Measurements from ENCODE around the gene PRKCE. TPM values are rescaled to one million over a fixed set of nuclear protein-coding genes. Genes with fewer than 3 reads are reported as not detected.

The PRKCE gene
- total RNA-seq, 1 experiment from 2014 or later = 14.8 TPM

- Histone ChIP-seq H3K79me2 (ENCODE audit: insufficient read depth, low read length) (no peaks in the 10 kb centered on the region), H4K20me1 (ENCODE audit: insufficient read depth) (no peaks in the 10 kb centered on the region; the same call in 1 of the 2 replicates), H3K27ac (ENCODE audit: low read depth, low read length) (no peak overlapping the region), H3K27me3 (ENCODE audit: insufficient read depth, low read length) (no peaks in the 10 kb centered on the region), H3K9me2 (ENCODE audit: insufficient read depth) (no peaks in the 10 kb centered on the region), H3K4me2 (ENCODE audit: low read length) (no peak overlapping the region), H2AFZ (ENCODE audit: low read depth, low read length, poor library complexity, severe bottlenecking) (no peak overlapping the region), H3K36me3 (ENCODE audit: control insufficient read depth in 1 of 2, insufficient read depth in 2 of 2, low read length in 2 of 2) (no peaks in the 10 kb centered on the region), H3K4me1 (ENCODE audit: control insufficient read depth in 1 of 2, insufficient read depth in 2 of 2, low read length in 2 of 2) (no peaks in the 10 kb centered on the region), H3K4me3 (replicated peaks in 1 of 2; ENCODE audit: low read depth in 1 of 2, low read length in 2 of 2) (no peak overlapping the region), H3K9ac (ENCODE audit: low read length) (no peak overlapping the region), H3K9me3 (ENCODE audit: control insufficient read depth in 1 of 2, insufficient read depth in 1 of 2, low read depth in 1 of 2, low read length in 2 of 2) (no peaks in the 10 kb centered on the region)
- intact Hi-C loops (cut with micrococcal nuclease) = no loop called here
- ChIA-PET POLR2A (no interaction called here), RAD21 (ENCODE audit: low non-redundant PET in 1 of 2, low total read pairs in 2 of 2, uncharacterized antibody in 2 of 2, unreplicated experiment in 2 of 2) (no interaction called here), CTCF (no interaction called here)
- TF ChIP-seq ELF1 (IDR thresholded peaks at IDR 0.05; ENCODE audit: borderline replicate concordance, low read depth) (no peak), JUND (IDR thresholded peaks at IDR 0.05) (no peak), ZNF274 (IDR thresholded peaks at IDR 0.05; ENCODE audit: low read depth, low read length) (no peak), FOSL1 (IDR thresholded peaks at IDR 0.05; ENCODE audit: low read depth) (no peak), EZH2phosphoT487 (IDR thresholded peaks at IDR 0.05; ENCODE audit: borderline replicate concordance) (no peak), CEBPB (IDR thresholded peaks at IDR 0.05; ENCODE audit: low read depth) (no peak), ZBTB33 (IDR thresholded peaks at IDR 0.05; ENCODE audit: extremely low read depth, insufficient replicate concordance, low read length) (no peak), SP1 (IDR thresholded peaks at IDR 0.05; ENCODE audit: low read depth) (no peak)
- TF ChIP-seq, protein P1, sequence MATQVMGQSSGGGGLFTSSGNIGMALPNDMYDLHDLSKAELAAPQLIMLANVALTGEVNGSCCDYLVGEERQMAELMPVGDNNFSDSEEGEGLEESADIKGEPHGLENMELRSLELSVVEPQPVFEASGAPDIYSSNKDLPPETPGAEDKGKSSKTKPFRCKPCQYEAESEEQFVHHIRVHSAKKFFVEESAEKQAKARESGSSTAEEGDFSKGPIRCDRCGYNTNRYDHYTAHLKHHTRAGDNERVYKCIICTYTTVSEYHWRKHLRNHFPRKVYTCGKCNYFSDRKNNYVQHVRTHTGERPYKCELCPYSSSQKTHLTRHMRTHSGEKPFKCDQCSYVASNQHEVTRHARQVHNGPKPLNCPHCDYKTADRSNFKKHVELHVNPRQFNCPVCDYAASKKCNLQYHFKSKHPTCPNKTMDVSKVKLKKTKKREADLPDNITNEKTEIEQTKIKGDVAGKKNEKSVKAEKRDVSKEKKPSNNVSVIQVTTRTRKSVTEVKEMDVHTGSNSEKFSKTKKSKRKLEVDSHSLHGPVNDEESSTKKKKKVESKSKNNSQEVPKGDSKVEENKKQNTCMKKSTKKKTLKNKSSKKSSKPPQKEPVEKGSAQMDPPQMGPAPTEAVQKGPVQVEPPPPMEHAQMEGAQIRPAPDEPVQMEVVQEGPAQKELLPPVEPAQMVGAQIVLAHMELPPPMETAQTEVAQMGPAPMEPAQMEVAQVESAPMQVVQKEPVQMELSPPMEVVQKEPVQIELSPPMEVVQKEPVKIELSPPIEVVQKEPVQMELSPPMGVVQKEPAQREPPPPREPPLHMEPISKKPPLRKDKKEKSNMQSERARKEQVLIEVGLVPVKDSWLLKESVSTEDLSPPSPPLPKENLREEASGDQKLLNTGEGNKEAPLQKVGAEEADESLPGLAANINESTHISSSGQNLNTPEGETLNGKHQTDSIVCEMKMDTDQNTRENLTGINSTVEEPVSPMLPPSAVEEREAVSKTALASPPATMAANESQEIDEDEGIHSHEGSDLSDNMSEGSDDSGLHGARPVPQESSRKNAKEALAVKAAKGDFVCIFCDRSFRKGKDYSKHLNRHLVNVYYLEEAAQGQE (IDR thresholded peaks at IDR 0.05; ENCODE audit: low read depth) = no peak
- no peak for ATAC-seq
- no peak for DNase-seq (ENCODE audit: low read depth, low spot score)
- BruUV-seq (replicated peaks) = no TSS peak
Measured at GRCh38 chr2:45746888-45747287, 95.4 kb downstream of the PRKCE start.
